ENCODE measurements around the gene ARHGAP9. TPM values are rescaled to one million over a fixed set of nuclear protein-coding genes. Genes with fewer than 3 reads are reported as not detected.

ARHGAP9 gene
- total RNA-seq, 1 donor from 2014 or later = 54.2 TPM

GRCh38 chr12:57473886-57474285 lies 5.8 kb downstream of the ARHGAP9 start:
- H3K27ac ChIP-seq = no peak overlapping the region
- peaks cover 36% of the 10 kb centered on the region for H3K27me3 ChIP-seq (ENCODE audit: low read depth)
- no peak overlapping the region for H3K4me3 ChIP-seq
- no peaks in the 10 kb centered on the region for H3K9me3 ChIP-seq
- H3K4me1 ChIP-seq = peaks cover 26% of the 10 kb centered on the region
- no peak for TF ChIP-seq CTCF (IDR thresholded peaks at IDR 0.05)
- ATAC-seq = no peak
- DNase-seq = no peak
- intact Hi-C loops (cut with DNase I) = no loop called here
- H3K36me3 ChIP-seq = peaks cover 3% of the 10 kb centered on the region

GRCh38 chr12:57473392-57473791 lies 6.3 kb downstream of the ARHGAP9 start:
- peaks cover 36% of the 10 kb centered on the region for H3K27me3 ChIP-seq (ENCODE audit: low read depth)
- intact Hi-C loops (cut with DNase I) = no loop called here
- peaks cover 3% of the 10 kb centered on the region for H3K36me3 ChIP-seq
- DNase-seq (no peak), ATAC-seq (no peak)
- H3K4me3 ChIP-seq = no peak overlapping the region
- H3K4me1 ChIP-seq = peaks cover 21% of the 10 kb centered on the region
- H3K27ac ChIP-seq = no peak overlapping the region
- no peaks in the 10 kb centered on the region for H3K9me3 ChIP-seq
- TF ChIP-seq CTCF (IDR thresholded peaks at IDR 0.05) = no peak

DNA sequence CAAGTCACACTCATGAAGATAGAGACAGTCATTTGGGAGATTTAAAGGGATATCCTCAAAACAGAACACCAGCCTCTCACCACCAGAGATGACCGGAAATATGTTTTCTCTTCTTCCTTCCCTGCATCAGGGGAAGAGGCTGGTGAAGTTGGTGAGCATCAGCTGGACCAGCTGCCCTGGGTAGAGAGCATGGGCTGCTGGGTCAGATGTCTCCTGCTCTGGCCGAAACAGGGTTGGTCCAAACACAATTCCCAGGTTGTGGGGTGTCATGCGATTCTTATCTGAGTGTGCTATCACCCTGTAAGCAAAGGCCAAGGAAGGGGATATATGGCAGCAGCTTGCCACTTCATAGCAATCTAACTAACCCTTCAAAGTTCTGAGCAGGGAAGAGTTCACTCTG lies 7.3 kb downstream of the ARHGAP9 start:
- Histone ChIP-seq H3K9me3 (no peaks in the 10 kb centered on the region), H3K36me3 (peaks cover 3% of the 10 kb centered on the region), H3K27me3 (ENCODE audit: low read depth) (peaks cover 39% of the 10 kb centered on the region), H3K4me3 (no peak overlapping the region), H3K27ac (no peak overlapping the region), H3K4me1 (peaks cover 19% of the 10 kb centered on the region)
- TF ChIP-seq CTCF (IDR thresholded peaks at IDR 0.05) = no peak
- DNase-seq (no peak), ATAC-seq (no peak)
- intact Hi-C loops (cut with DNase I) = no loop called here

- intact Hi-C loops (cut with DNase I) = no loop called here
- Histone ChIP-seq H3K9me3 (no peaks in the 10 kb centered on the region), H3K36me3 (peaks cover 3% of the 10 kb centered on the region), H3K27ac (no peak overlapping the region), H3K27me3 (ENCODE audit: low read depth) (peaks cover 34% of the 10 kb centered on the region), H3K4me3 (no peak overlapping the region), H3K4me1 (peaks cover 19% of the 10 kb centered on the region)
- no peak for TF ChIP-seq CTCF (IDR thresholded peaks at IDR 0.05)
- DNase-seq (no peak), ATAC-seq (no peak)
Observed at GRCh38 chr12:57471661-57472060, 8.0 kb downstream of the ARHGAP9 start.

DNA sequence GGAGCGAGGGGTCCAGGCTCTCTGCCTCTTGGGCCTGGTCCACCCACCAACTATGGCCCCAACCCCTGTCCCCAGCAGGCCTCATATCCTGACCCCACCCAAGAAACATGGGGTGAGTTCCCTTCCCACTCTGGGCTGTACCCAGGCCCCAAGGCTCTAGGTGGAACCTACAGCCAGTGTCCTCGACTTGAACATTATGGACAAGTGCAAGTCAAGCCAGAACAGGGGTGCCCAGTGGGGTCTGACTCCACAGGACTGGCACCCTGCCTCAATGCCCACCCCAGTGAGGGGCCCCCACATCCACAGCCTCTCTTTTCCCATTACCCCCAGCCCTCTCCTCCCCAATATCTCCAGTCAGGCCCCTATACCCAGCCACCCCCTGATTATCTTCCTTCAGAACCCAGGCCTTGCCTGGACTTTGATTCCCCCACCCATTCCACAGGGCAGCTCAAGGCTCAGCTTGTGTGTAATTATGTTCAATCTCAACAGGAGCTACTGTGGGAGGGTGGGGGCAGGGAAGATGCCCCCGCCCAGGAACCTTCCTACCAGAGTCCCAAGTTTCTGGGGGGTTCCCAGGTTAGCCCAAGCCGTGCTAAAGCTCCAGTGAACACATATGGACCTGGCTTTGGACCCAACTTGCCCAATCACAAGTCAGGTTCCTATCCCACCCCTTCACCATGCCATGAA lies 8.6 kb downstream of the ARHGAP9 start:
- no peak for TF ChIP-seq CTCF (IDR thresholded peaks at IDR 0.05)
- ATAC-seq (no peak), DNase-seq (no peak)
- Histone ChIP-seq H3K9me3 (no peaks in the 10 kb centered on the region), H3K27ac (no peak overlapping the region), H3K27me3 (ENCODE audit: low read depth) (peaks cover 29% of the 10 kb centered on the region), H3K4me1 (peaks cover 16% of the 10 kb centered on the region), H3K4me3 (no peak overlapping the region), H3K36me3 (peaks cover 3% of the 10 kb centered on the region)
- intact Hi-C loops (cut with DNase I) = no loop called here

All from lower lobe of right lung (tissue), 2 donors.